Lower lobe of right lung (tissue), 2 donors: Measurements from ENCODE around the gene PLN. TPM values are rescaled to one million over a fixed set of nuclear protein-coding genes. Genes with fewer than 3 reads are reported as not detected.

Experiments used
- ATAC-seq, 2 donors: fragments of 200-7000 bp; cut with Tn5 transposase; one replicate each; pipeline ENCODE4 v1.9.1; 2020 to 2022; ENCODE audit warnings: mild to moderate bottlenecking in 2 of 2, moderate library complexity in 2 of 2
- DNase-seq: peaks from one replicate; pipeline ENCODE4 v3.0.0-alpha.2; 2020
- H3K27ac ChIP-seq: fragments of 200-600 bp; one replicate; pipeline ENCODE4 v1.8.0; 2022
- H3K27me3 ChIP-seq: fragments of 200-600 bp; one replicate; pipeline ENCODE4 v1.8.0; 2022; ENCODE audit warnings: low read depth
- H3K36me3 ChIP-seq: fragments of 200-600 bp; one replicate; pipeline ENCODE4 v1.8.0; 2022; ENCODE audit warnings: mild to moderate bottlenecking
- H3K4me1 ChIP-seq: fragments of 200-600 bp; one replicate; pipeline ENCODE4 v1.8.0; 2022
- H3K4me3 ChIP-seq: fragments of 200-600 bp; one replicate; pipeline ENCODE4 v1.8.0; 2022; ENCODE audit warnings: mild to moderate bottlenecking
- H3K9me3 ChIP-seq: fragments of 200-600 bp; one replicate; pipeline ENCODE4 v1.8.0; 2022
- CTCF ChIP-seq: fragments of 200-600 bp; IDR thresholded peaks from one replicate; pipeline ENCODE4 v1.8.0; 2022; ENCODE audit warnings: antibody characterized with exemption, mild to moderate bottlenecking
- intact Hi-C: fragments of 100-400 bp; cut with DNase I; formaldehyde crosslinking; loops from one replicate; pipeline ENCODE4 v1.11.0; 2022
- total RNA-seq: library from RNA; stranded (reverse); fragmentation: NEBNext Ultra II Directional; extraction: Animal tissue kit (Norgen Biotek cat#: 25700); gene quantifications from one replicate; pipeline ENCODE4 v1.2.1, GENCODE V29; 2021
- donor health status: DM: no; HTN: yes; CAD: no; lungs with severe emphysema.

PLN gene
- total RNA-seq, 1 donor from 2014 or later = 7.5 TPM

- Histone ChIP-seq H3K9me3 (no peaks in the 10 kb centered on the region), H3K36me3 (no peaks in the 10 kb centered on the region), H3K4me1 (peaks cover 5% of the 10 kb centered on the region), H3K4me3 (no peak overlapping the region), H3K27me3 (no peaks in the 10 kb centered on the region), H3K27ac (no peak overlapping the region)
- ATAC-seq (no peak), DNase-seq (no peak)
- TF ChIP-seq CTCF = no peak
- intact Hi-C loops = no loop called here
Observed at GRCh38 chr6:118558464-118559217, 10.5 kb downstream of the PLN start.

GRCh38 chr6:118559659-118560058 is 11.6 kb downstream of the PLN start:
- ATAC-seq = no peak
- no peak for DNase-seq
- Histone ChIP-seq H3K4me1 (peaks cover 5% of the 10 kb centered on the region), H3K27ac (no peak overlapping the region), H3K9me3 (no peaks in the 10 kb centered on the region), H3K27me3 (no peaks in the 10 kb centered on the region), H3K4me3 (no peak overlapping the region), H3K36me3 (no peaks in the 10 kb centered on the region)
- TF ChIP-seq CTCF = no peak
- intact Hi-C loops = no loop called here

GRCh38 chr6:118562248-118562647 is 14.2 kb downstream of the PLN start:
- Histone ChIP-seq H3K27me3 (no peaks in the 10 kb centered on the region), H3K9me3 (no peaks in the 10 kb centered on the region), H3K4me1 (peaks cover 5% of the 10 kb centered on the region), H3K27ac (no peak overlapping the region), H3K36me3 (no peaks in the 10 kb centered on the region), H3K4me3 (no peak overlapping the region)
- intact Hi-C loops = no loop called here
- ATAC-seq = no peak
- no peak for TF ChIP-seq CTCF
- DNase-seq = no peak

GRCh38 chr6:118562959-118563358 is 14.9 kb downstream of the PLN start:
- no peak for ATAC-seq
- intact Hi-C loops = no loop called here

GRCh38 chr6:118565311-118565960 is 17.3 kb downstream of the PLN start:
- ATAC-seq (peak in 1 of 2 donors; percentile 49), DNase-seq (no peak)
- peak; percentile 41 for TF ChIP-seq CTCF
- H3K4me1 ChIP-seq = peaks cover 6% of the 10 kb centered on the region
- no peak overlapping the region for H3K27ac ChIP-seq
- no peaks in the 10 kb centered on the region for H3K27me3 ChIP-seq
- no peak overlapping the region for H3K4me3 ChIP-seq
- H3K36me3 ChIP-seq = no peaks in the 10 kb centered on the region
- intact Hi-C loops = no loop called here
- H3K9me3 ChIP-seq = no peaks in the 10 kb centered on the region

More at GRCh38 chr6:118562959-118563358, 14.9 kb downstream of the PLN start:
- no peaks in the 10 kb centered on the region for H3K27me3 ChIP-seq
- peaks cover 6% of the 10 kb centered on the region for H3K4me1 ChIP-seq
- H3K4me3 ChIP-seq = no peak overlapping the region
- no peak overlapping the region for H3K27ac ChIP-seq
- H3K36me3 ChIP-seq = no peaks in the 10 kb centered on the region
- H3K9me3 ChIP-seq = no peaks in the 10 kb centered on the region
- TF ChIP-seq CTCF = no peak
- DNase-seq = no peak
